Measurements from ENCODE around the gene NUDT13. TPM values are rescaled to one million over a fixed set of nuclear protein-coding genes. Genes with fewer than 3 reads are reported as not detected.

NUDT13 gene
- total and polyA plus RNA-seq, 9 of the 15 experiments (the other 6 are each of a cell fraction or from before 2014, with no cell fraction given) = 4.7 to 11.1 (median 5.6) TPM

DNA sequence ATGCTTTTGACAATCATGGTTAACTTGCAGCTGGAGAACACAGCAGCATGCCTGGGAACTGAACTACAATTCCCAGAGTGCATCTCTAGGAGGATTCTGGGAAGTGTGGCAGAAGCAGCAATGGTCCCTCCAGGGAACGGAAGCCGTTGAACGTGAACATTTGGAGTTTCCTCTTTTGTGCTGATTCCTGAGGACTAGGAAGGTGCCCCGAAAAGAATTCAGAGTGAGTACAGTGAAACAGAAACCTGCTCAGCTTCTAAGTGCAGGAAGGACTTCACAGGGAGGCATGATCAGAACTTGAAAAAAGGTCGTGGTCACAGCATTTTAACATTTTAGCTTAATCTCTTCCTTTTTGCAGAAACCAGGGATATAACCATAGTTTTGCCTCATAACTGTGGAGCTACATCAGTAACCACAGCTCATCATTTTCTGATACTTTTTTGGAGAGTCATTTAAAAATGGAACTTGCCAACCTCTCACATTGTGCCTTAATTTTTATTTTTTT is at the start of gene NUDT13 (continued):
- TF ChIP-seq ZNF311 (CRISPR knock-in tag; IDR thresholded peaks at IDR 0.05) (no peak), BCLAF1 (IDR thresholded peaks at IDR 0.05; ENCODE audit: borderline replicate concordance in 1 of 2, control insufficient read depth in 1 of 2, low read depth in 2 of 2, low read length in 1 of 2) (peak in 1 of 2 experiments; percentile 96; a peak in 2 of 4 replicates), ZNF75A (CRISPR knock-in tag; IDR thresholded peaks at IDR 0.05) (no peak; the same call in 1 of the 2 replicates), ZNF395 (CRISPR knock-in tag; IDR thresholded peaks at IDR 0.05) (peak; percentile 93), IRF2 (CRISPR knock-in tag; IDR thresholded peaks at IDR 0.05) (no peak), U2AF2 (optimal IDR thresholded peaks at IDR 0.05; ENCODE audit: low read depth, low read length) (no peak), MYBL2 (IDR thresholded peaks at IDR 0.05; ENCODE audit: low read depth) (no peak), MYBL2 (CRISPR knock-in tag; IDR thresholded peaks at IDR 0.05; ENCODE audit: borderline replicate concordance) (no peak), ZNF12 (CRISPR knock-in tag; IDR thresholded peaks at IDR 0.05) (no peak), PKNOX1 (IDR thresholded peaks at IDR 0.05) (no peak), THAP12 (CRISPR knock-in tag; IDR thresholded peaks at IDR 0.05) (no peak), SREBF2 (CRISPR knock-in tag; IDR thresholded peaks at IDR 0.05) (no peak), MEF2D (tag; conservative IDR thresholded peaks at IDR 0.05; ENCODE audit: low read depth) (0 out of 2 replicates have a peak, but pooled peaks have one; percentile 35), SIX5 (IDR thresholded peaks at IDR 0.05; ENCODE audit: borderline replicate concordance in 1 of 2, insufficient read depth in 1 of 2, low read depth in 1 of 2, low read length in 2 of 2) (peak; percentile 100)
- TF ChIP-seq, protein P1, sequence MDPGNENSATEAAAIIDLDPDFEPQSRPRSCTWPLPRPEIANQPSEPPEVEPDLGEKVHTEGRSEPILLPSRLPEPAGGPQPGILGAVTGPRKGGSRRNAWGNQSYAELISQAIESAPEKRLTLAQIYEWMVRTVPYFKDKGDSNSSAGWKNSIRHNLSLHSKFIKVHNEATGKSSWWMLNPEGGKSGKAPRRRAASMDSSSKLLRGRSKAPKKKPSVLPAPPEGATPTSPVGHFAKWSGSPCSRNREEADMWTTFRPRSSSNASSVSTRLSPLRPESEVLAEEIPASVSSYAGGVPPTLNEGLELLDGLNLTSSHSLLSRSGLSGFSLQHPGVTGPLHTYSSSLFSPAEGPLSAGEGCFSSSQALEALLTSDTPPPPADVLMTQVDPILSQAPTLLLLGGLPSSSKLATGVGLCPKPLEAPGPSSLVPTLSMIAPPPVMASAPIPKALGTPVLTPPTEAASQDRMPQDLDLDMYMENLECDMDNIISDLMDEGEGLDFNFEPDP (CRISPR knock-in tag; IDR thresholded peaks at IDR 0.05) = no peak

Data from K562 (cell line).